HEK293 (cell line): ENCODE measurements around the gene DDIT4.

Experiments
- CTCF ChIA-PET: fragments of 350-600 bp; formaldehyde crosslinking; extraction: SDS; loops from one replicate; lab custom pipeline; 2021; ENCODE audit warnings: antibody characterized with exemption; lab: Yijun Ruan, JAX
- POLR2A ChIA-PET: fragments of 300-600 bp; formaldehyde crosslinking; extraction: SDS; loops from one replicate; lab custom pipeline; 2020; ENCODE audit warnings: antibody characterized with exemption, inconsistent platforms; lab: Yijun Ruan, JAX
- H3K27ac ChIP-seq: fragments of 200-500 bp; sonication (Bioruptor generic); 2 replicates; pipeline ENCODE4 v1.5.1; 2014; ENCODE audit warnings: low read depth, low read length, control low read depth, inconsistent platforms; ENCODE audit errors: extremely low read depth
- H3K36me3 ChIP-seq, 2 experiments: fragments of 200-500 bp in 1 of 2; sonication (Bioruptor generic) in 1 of 2; 1 replicate in 1 of 2; 2 replicates in 1 of 2; pipeline ENCODE4 v1.5.1; 2014 to 2017; ENCODE audit warnings: inconsistent platforms in 2 of 2, low read length in 2 of 2; ENCODE audit not compliant: control insufficient read depth in 2 of 2, insufficient read depth in 1 of 2
- H3K4me1 ChIP-seq: fragments of 200-500 bp; sonication (Bioruptor generic); 2 replicates; pipeline ENCODE4 v1.5.1; 2014; ENCODE audit warnings: mild to moderate bottlenecking, low read length, inconsistent platforms; ENCODE audit not compliant: control insufficient read depth, insufficient read depth
- H3K4me3 ChIP-seq: 2 replicates; pipeline ENCODE4 v1.5.1; 2011; ENCODE audit warnings: low read depth, mild to moderate bottlenecking, control low read depth, low read length, moderate library complexity
- H3K9me3 ChIP-seq: fragments of 200-500 bp; sonication (Bioruptor generic); 2 replicates; pipeline ENCODE4 v1.5.1; 2014; ENCODE audit warnings: low read depth, low read length, inconsistent platforms; ENCODE audit not compliant: control insufficient read depth, insufficient read depth
- EGR2 ChIP-seq: fragments of 450-650 bp; formaldehyde crosslinking; IDR thresholded peaks from 2 replicates; pipeline ENCODE4 v1.5.1; 2016; ENCODE audit warnings: low read depth, missing biosample characterization, missing genetic modification characterization
- KLF17 ChIP-seq: fragments of 450-650 bp; formaldehyde crosslinking; IDR thresholded peaks from 2 replicates; pipeline ENCODE4 v1.5.1; 2016; ENCODE audit warnings: missing biosample characterization, missing genetic modification characterization
- PRDM1 ChIP-seq: fragments of 450-650 bp; formaldehyde crosslinking; IDR thresholded peaks from 2 replicates; pipeline ENCODE4; 2016; ENCODE audit warnings: missing biosample characterization, missing genetic modification characterization
- SCRT2 ChIP-seq: fragments of 450-650 bp; formaldehyde crosslinking; IDR thresholded peaks from 2 replicates; pipeline ENCODE4 v1.5.1; 2016; ENCODE audit warnings: missing biosample characterization, missing genetic modification characterization
- SETDB1 ChIP-seq: IDR thresholded peaks from one replicate; pipeline ENCODE4 v1.6.1; 2017; ENCODE audit warnings: mild to moderate bottlenecking, low read length, moderate library complexity, mixed read lengths; ENCODE audit not compliant: insufficient read length
- SP2 ChIP-seq: fragments of 450-650 bp; formaldehyde crosslinking; IDR thresholded peaks from 2 replicates; pipeline ENCODE4 v1.5.1; 2016; ENCODE audit warnings: missing biosample characterization, missing genetic modification characterization
- SP7 ChIP-seq: fragments of 450-650 bp; formaldehyde crosslinking; IDR thresholded peaks from 2 replicates; pipeline ENCODE4 v1.5.1; 2016; ENCODE audit warnings: missing biosample characterization, missing genetic modification characterization
- ZFHX2 ChIP-seq: fragments of 450-650 bp; formaldehyde crosslinking; conservative IDR thresholded peaks from 2 replicates; pipeline ENCODE4 v1.5.1; 2016; ENCODE audit warnings: missing biosample characterization, missing genetic modification characterization
- ZFP37 ChIP-seq: fragments of 450-650 bp; formaldehyde crosslinking; IDR thresholded peaks from 2 replicates; pipeline ENCODE4 v1.5.1; 2016; ENCODE audit warnings: missing biosample characterization, missing genetic modification characterization
- ZNF169 ChIP-seq: fragments of 450-650 bp; formaldehyde crosslinking; IDR thresholded peaks from 2 replicates; pipeline ENCODE4 v1.5.1; 2016; ENCODE audit warnings: missing biosample characterization, missing genetic modification characterization
- ZNF221 ChIP-seq: fragments of 450-650 bp; formaldehyde crosslinking; IDR thresholded peaks from 2 replicates; pipeline ENCODE4 v1.5.1; 2017; ENCODE audit warnings: missing biosample characterization, missing genetic modification characterization, borderline replicate concordance
- ZNF223 ChIP-seq: fragments of 450-650 bp; formaldehyde crosslinking; IDR thresholded peaks from 2 replicates; pipeline ENCODE4 v1.5.1; 2016; ENCODE audit warnings: missing biosample characterization, missing genetic modification characterization
- ZNF292 ChIP-seq: fragments of 450-650 bp; formaldehyde crosslinking; IDR thresholded peaks from 2 replicates; pipeline ENCODE4 v1.5.1; 2016; ENCODE audit warnings: low read depth, missing biosample characterization, missing genetic modification characterization, borderline replicate concordance
- ZNF335 ChIP-seq: fragments of 450-650 bp; formaldehyde crosslinking; conservative IDR thresholded peaks from 2 replicates; pipeline ENCODE4 v1.5.1; 2016; ENCODE audit warnings: missing biosample characterization, missing genetic modification characterization
- ZNF426 ChIP-seq: fragments of 450-650 bp; formaldehyde crosslinking; IDR thresholded peaks from 2 replicates; pipeline ENCODE4 v1.5.1; 2017; ENCODE audit warnings: missing biosample characterization, missing genetic modification characterization, mild to moderate bottlenecking, inconsistent platforms, moderate library complexity
- ZNF677 ChIP-seq: fragments of 450-650 bp; IDR thresholded peaks from 2 replicates; pipeline ENCODE4 v1.5.0; 2018; ENCODE audit warnings: missing biosample characterization, mild to moderate bottlenecking, missing genetic modification characterization, moderate library complexity
- ZNF701 ChIP-seq: fragments of 450-650 bp; formaldehyde crosslinking; IDR thresholded peaks from 2 replicates; pipeline ENCODE4 v1.5.1; 2016; ENCODE audit warnings: missing biosample characterization, missing genetic modification characterization
- ZSCAN16 ChIP-seq: fragments of 450-650 bp; formaldehyde crosslinking; IDR thresholded peaks from 2 replicates; pipeline ENCODE4 v1.5.1; 2016; ENCODE audit warnings: missing biosample characterization, missing genetic modification characterization
- ZXDB ChIP-seq: fragments of 450-650 bp; formaldehyde crosslinking; IDR thresholded peaks from 2 replicates; pipeline ENCODE4 v1.5.1; 2016; ENCODE audit warnings: missing biosample characterization, missing genetic modification characterization
- TF ChIP-seq, protein P1 (sequence below): fragments of 450-650 bp; formaldehyde crosslinking; IDR thresholded peaks from 2 replicates; pipeline ENCODE4 v1.5.1; 2016; ENCODE audit warnings: missing biosample characterization, missing genetic modification characterization
- TF ChIP-seq, protein P2 (sequence below): fragments of 450-650 bp; formaldehyde crosslinking; IDR thresholded peaks from 2 replicates; pipeline ENCODE4 v1.5.1; 2016; ENCODE audit warnings: missing biosample characterization, missing genetic modification characterization, borderline replicate concordance

The DDIT4 gene

GRCh38 chr10:72291019-72291532, 17.4 kb downstream of the DDIT4 start:
- no peak overlapping the region for H3K4me3 ChIP-seq
- no peaks in the 10 kb centered on the region for H3K9me3 ChIP-seq
- ChIA-PET POLR2A (interaction anchor here (0.7 to 4.1 kb wide), 3 partner anchors 11 to 36 kb away, joined by 3 to 31 read pairs (median 3); partner anchors contain the start of gene DDIT4), CTCF (interaction anchor here (0.8 to 1.5 kb wide), 3 partner anchors 16 to 395 kb away, joined by 3 read pairs; no protein-coding TSS in a partner anchor)
- H3K36me3 ChIP-seq, result no peaks in the 10 kb centered on the region
- no peaks in the 10 kb centered on the region for H3K4me1 ChIP-seq
- TF ChIP-seq SP2 (tag by site-specific recombination) (peak; percentile 29; the same call in 1 of the 2 replicates), ZFHX2 (peak; percentile 94), PRDM1 (tag by site-specific recombination) (no peak), EGR2 (tag by site-specific recombination) (peak; percentile 94), ZNF335 (no peak)
- TF ChIP-seq, protein P1, sequence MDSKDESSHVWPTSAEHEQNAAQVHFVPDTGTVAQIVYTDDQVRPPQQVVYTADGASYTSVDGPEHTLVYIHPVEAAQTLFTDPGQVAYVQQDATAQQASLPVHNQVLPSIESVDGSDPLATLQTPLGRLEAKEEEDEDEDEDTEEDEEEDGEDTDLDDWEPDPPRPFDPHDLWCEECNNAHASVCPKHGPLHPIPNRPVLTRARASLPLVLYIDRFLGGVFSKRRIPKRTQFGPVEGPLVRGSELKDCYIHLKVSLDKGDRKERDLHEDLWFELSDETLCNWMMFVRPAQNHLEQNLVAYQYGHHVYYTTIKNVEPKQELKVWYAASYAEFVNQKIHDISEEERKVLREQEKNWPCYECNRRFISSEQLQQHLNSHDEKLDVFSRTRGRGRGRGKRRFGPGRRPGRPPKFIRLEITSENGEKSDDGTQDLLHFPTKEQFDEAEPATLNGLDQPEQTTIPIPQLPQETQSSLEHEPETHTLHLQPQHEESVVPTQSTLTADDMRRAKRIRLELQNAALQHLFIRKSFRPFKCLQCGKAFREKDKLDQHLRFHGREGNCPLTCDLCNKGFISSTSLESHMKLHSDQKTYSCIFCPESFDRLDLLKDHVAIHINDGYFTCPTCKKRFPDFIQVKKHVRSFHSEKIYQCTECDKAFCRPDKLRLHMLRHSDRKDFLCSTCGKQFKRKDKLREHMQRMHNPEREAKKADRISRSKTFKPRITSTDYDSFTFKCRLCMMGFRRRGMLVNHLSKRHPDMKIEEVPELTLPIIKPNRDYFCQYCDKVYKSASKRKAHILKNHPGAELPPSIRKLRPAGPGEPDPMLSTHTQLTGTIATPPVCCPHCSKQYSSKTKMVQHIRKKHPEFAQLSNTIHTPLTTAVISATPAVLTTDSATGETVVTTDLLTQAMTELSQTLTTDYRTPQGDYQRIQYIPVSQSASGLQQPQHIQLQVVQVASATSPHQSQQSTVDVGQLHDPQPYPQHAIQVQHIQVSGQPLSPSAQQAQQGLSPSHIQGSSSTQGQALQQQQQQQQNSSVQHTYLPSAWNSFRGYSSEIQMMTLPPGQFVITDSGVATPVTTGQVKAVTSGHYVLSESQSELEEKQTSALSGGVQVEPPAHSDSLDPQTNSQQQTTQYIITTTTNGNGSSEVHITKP (tag by site-specific recombination), result peak; percentile 25; the same call in 1 of the 2 replicates
- H3K27ac ChIP-seq, result no peak overlapping the region

GRCh38 chr10:72292223-72292691, 18.5 kb downstream of the DDIT4 start:
- Histone ChIP-seq H3K4me1 (no peaks in the 10 kb centered on the region), H3K4me3 (no peak overlapping the region), H3K27ac (no peak overlapping the region), H3K36me3 (no peaks in the 10 kb centered on the region), H3K9me3 (no peaks in the 10 kb centered on the region)
- ChIA-PET CTCF (interaction anchor here (0.6 to 1.5 kb wide), 4 partner anchors 17 to 396 kb away, joined by 3 to 6 read pairs (median 6); no protein-coding TSS in a partner anchor), POLR2A (interaction anchor here (0.6 to 4.1 kb wide), 4 partner anchors 11 to 197 kb away, joined by 3 to 31 read pairs (median 4); partner anchors contain the start of gene DDIT4)
- no peak for TF ChIP-seq ZNF677 (tag by site-specific recombination)
- no peak for TF ChIP-seq ZNF223 (tag by site-specific recombination)
- TF ChIP-seq SETDB1, result no peak
- no peak for TF ChIP-seq ZXDB (tag by site-specific recombination)
- no peak for TF ChIP-seq ZNF292 (tag by site-specific recombination)
- TF ChIP-seq KLF17 (tag by site-specific recombination), result 0 out of 2 replicates have a peak, but pooled peaks have one; percentile 33
- TF ChIP-seq, protein P1 (tag by site-specific recombination), result 0 out of 2 replicates have a peak, but pooled peaks have one; percentile 8
- no peak for TF ChIP-seq ZNF221 (tag by site-specific recombination)
- no peak for TF ChIP-seq ZFP37 (tag by site-specific recombination)
- no peak for TF ChIP-seq ZSCAN16 (tag by site-specific recombination)
- 0 out of 2 replicates have a peak, but pooled peaks have one; percentile 18 for TF ChIP-seq SP7
- TF ChIP-seq, protein P2, sequence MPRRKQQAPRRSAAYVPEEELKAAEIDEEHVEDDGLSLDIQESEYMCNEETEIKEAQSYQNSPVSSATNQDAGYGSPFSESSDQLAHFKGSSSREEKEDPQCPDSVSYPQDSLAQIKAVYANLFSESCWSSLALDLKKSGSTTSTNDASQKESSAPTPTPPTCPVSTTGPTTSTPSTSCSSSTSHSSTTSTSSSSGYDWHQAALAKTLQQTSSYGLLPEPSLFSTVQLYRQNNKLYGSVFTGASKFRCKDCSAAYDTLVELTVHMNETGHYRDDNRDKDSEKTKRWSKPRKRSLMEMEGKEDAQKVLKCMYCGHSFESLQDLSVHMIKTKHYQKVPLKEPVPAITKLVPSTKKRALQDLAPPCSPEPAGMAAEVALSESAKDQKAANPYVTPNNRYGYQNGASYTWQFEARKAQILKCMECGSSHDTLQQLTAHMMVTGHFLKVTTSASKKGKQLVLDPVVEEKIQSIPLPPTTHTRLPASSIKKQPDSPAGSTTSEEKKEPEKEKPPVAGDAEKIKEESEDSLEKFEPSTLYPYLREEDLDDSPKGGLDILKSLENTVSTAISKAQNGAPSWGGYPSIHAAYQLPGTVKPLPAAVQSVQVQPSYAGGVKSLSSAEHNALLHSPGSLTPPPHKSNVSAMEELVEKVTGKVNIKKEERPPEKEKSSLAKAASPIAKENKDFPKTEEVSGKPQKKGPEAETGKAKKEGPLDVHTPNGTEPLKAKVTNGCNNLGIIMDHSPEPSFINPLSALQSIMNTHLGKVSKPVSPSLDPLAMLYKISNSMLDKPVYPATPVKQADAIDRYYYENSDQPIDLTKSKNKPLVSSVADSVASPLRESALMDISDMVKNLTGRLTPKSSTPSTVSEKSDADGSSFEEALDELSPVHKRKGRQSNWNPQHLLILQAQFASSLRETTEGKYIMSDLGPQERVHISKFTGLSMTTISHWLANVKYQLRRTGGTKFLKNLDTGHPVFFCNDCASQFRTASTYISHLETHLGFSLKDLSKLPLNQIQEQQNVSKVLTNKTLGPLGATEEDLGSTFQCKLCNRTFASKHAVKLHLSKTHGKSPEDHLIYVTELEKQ (tag by site-specific recombination), result no peak
- TF ChIP-seq ZNF169 (tag by site-specific recombination), result peak; percentile 83; the same call in 1 of the 2 replicates
- no peak for TF ChIP-seq ZNF426 (tag by site-specific recombination)
- TF ChIP-seq SCRT2 (tag by site-specific recombination), result no peak
- TF ChIP-seq ZNF701 (tag by site-specific recombination), result no peak
